Middle frontal gyrus (tissue), 1 donor: ENCODE measurements around the gene OBSCN.

ENCODE experiments used
- DNase-seq: peaks from one replicate; pipeline ENCODE4 v3.0.0-alpha.2; 2015; ENCODE audit warnings: low spot score; ENCODE audit errors: extremely low spot score

The OBSCN gene

DNA sequence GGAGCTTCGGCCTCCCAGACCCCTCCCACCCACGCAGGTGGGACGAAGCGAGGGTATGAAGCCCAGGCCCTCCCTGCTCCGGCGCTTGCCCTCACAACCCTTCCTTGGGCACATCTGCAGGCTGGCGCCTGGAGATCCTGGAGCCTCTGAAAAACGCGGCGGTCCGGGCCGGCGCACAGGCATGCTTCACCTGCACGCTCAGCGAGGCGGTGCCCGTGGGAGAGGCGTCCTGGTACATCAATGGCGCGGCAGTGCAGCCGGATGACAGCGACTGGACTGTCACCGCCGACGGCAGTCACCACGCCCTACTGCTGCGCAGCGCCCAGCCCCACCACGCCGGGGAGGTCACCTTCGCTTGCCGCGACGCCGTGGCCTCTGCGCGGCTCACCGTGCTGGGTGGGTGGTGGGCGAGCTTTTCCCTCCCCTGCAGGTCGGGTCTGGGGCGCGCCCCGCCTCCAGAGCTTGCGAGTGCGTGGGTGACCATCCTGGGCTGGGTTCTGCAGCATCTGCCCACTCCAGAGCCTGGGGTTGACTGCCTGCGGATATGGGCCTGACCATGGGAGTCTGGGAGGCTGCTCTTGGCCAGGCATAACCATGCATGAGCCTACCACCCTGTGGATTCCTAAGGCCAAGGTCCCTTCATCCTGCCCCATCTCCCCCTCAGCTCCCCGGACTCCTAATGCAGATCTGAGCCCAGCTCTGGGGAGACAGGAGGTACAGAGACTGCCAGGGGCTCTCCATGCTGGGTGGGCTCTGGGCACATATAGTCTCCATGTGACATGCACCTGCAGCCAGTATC lies 108.9 kb downstream of the OBSCN start:
- no peak for DNase-seq

DNA sequence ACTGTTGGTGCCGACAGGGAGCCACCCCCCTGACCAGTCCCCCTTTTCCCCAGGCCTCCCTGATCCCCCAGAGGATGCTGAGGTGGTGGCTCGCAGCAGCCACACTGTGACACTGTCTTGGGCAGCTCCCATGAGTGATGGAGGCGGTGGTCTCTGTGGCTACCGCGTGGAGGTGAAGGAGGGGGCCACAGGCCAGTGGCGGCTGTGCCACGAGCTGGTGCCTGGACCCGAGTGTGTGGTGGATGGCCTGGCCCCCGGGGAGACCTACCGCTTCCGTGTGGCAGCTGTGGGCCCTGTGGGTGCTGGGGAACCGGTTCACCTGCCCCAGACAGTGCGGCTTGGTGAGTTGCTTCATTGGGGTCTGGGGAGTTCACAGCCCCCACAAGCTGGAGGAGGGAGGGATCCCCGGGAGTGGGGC lies 109.6 kb downstream of the OBSCN start:
- no peak for DNase-seq

- no peak for DNase-seq
Measured at GRCh38 chr1:228317891-228318810, 110.3 kb downstream of the OBSCN start.

GRCh38 chr1:228318823-228319241 lies 111.0 kb downstream of the OBSCN start:
- no peak for DNase-seq

DNA sequence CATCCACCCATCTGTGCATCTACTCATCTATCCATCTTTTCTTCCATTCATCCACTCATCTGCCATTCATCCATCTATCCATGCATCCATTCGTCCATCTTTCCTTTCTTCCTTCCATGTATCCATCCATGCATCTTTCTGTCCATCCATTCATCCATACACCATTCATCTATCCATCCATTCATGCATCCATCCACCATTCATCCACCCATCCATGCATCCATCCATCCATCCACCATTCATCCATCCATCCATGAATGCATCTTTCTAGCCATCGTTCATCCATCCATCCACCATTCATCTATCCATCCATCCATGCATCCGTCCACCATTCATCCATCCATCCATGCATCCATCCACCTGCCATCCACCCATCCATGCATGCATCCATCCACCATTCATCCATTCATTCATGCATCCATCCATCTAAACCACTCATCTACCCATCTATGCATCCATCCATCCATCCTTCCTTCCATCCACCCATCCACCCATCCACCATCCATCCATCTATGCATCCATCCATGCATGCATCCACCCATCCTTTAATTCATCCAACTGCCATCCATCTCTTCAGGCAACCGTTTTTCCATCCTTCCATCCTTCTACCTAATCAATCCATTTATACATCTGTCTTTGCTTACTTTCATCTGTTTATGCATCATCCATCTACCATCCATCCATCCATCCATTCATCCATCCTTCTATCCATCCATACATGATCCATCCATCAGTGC lies 111.7 kb downstream of the OBSCN start:
- DNase-seq = no peak

- DNase-seq = no peak
Measured at GRCh38 chr1:228320394-228320793, 112.5 kb downstream of the OBSCN start.

- no peak for DNase-seq
Measured at GRCh38 chr1:228321435-228321834, 113.6 kb downstream of the OBSCN start.

DNA sequence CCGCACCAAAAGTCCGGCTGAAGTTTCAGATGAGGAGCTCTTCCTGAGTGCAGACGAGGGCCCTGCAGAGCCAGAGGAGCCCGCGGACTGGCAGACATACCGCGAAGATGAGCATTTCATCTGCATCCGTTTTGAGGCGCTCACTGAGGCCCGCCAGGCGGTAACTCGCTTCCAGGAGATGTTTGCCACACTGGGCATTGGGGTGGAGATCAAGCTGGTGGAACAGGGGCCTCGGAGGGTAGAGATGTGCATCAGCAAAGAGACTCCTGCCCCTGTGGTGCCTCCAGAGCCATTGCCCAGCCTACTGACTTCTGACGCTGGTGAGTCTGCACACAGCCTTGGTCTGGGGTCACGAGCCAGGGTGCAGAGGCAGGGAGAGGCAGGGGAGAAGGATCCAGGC lies 114.1 kb downstream of the OBSCN start:
- no peak for DNase-seq

DNA sequence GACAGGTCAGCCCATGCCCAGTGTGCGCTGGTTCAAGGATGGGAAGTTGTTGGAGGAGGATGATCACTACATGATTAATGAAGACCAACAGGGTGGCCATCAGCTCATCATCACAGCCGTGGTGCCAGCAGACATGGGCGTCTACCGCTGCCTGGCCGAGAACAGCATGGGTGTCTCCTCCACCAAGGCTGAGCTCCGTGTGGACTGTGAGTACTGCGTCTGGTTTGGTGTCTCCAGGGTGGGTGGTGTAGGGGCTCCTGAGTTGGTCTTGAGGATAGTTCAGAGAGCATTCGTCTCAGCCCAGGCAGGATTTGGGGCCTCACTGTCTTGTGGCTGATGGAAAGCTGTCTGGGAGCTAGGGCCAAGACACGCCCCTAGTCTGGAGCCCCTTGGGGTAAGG lies 115.6 kb downstream of the OBSCN start:
- DNase-seq = no peak

- no peak for DNase-seq
Measured at GRCh38 chr1:228325267-228325666, 117.4 kb downstream of the OBSCN start.

- no peak for DNase-seq
Measured at GRCh38 chr1:228329887-228330286, 122.0 kb downstream of the OBSCN start.

DNA sequence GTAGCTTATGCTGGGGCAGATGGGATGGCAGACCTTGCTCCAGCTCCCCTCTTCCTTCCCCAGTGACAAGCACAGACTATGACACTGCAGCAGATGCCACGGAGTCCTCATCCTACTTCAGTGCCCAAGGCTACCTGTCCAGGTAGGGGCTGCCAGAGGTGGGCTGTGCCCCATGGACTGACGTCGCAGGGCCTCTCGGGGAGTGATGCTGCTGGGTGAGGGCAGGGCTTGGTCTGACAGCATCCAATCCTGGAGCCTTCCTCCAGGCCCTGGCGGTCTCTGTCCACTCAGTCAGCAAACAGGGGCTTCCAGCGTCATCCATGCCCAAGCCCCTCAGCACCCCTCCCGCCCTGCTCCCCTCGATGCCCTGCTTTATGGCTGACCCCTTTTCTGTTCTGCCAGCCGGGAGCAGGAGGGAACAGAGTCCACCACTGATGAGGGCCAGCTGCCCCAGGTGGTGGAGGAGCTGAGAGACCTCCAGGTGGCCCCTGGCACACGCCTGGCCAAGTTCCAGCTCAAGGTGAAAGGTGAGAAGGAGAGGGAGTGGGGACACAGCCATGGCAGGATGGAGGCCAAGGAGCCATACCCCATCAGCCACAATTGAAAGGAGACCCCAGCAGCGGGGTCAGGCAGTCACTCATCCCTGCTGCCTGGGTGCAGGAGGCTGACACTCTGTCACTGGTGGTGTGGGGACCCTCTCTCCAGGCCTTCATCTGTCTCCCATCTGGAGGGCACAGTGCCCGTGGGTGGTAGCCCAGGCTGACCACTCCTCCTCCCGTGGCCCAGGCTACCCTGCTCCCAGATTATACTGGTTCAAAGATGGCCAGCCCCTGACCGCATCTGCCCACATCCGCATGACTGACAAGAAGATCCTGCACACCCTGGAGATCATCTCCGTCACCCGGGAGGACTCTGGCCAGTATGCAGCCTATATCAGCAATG lies 125.2 kb downstream of the OBSCN start:
- no peak for DNase-seq

DNA sequence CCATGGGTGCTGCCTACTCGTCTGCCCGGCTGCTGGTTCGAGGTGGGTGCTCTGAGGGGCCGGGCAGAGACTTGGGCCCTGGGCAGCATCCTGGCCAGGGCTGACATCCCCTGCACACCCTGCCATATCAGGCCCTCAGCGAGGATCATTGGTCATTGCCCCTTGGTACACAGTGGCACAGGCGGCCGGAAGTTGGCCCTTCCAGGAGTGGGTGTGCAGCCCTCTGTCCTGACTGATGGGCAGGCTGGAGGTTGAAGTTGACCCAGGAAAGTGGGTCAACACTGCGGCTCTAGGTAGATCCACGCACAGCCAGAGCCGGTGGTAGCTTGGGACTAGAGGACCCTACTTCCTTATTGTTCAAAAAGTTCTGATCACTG lies 125.9 kb downstream of the OBSCN start:
- no peak for DNase-seq

DNA sequence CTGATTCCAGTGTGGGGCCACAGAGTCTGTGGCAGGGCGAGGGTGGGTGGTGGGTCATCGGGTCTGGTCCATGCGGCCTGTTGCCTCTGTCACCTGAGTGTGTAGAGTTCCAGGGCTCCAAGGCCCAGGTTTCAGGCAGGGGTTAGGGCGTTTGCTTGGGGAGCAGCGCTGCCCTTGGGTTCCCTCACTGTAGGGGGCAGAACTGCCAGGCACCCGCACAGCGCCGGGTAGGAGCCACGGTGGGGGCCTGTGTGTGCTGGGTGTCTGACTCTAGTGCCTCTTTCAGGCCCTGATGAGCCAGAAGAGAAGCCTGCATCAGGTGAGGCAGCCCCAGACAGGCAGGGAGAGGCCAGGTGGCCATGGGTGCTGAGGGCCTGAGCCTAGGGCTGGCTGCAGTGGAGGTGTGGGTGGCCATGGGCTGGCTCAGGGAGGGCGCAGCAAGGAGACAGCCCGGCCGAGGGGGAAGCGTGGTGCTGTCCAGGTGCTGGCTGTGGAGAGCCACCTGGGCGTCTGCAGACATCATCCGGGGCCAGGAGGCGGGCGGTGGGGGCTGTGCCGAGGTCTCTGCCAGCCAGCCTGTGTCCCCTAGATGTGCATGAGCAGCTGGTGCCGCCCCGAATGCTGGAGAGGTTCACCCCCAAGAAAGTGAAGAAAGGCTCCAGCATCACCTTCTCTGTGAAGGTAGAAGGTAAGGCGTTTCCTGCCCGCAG lies 126.5 kb downstream of the OBSCN start:
- DNase-seq = no peak

- DNase-seq = no peak
Measured at GRCh38 chr1:228334954-228335353, 127.1 kb downstream of the OBSCN start.

- no peak for DNase-seq
Measured at GRCh38 chr1:228335406-228336307, 127.8 kb downstream of the OBSCN start.

DNA sequence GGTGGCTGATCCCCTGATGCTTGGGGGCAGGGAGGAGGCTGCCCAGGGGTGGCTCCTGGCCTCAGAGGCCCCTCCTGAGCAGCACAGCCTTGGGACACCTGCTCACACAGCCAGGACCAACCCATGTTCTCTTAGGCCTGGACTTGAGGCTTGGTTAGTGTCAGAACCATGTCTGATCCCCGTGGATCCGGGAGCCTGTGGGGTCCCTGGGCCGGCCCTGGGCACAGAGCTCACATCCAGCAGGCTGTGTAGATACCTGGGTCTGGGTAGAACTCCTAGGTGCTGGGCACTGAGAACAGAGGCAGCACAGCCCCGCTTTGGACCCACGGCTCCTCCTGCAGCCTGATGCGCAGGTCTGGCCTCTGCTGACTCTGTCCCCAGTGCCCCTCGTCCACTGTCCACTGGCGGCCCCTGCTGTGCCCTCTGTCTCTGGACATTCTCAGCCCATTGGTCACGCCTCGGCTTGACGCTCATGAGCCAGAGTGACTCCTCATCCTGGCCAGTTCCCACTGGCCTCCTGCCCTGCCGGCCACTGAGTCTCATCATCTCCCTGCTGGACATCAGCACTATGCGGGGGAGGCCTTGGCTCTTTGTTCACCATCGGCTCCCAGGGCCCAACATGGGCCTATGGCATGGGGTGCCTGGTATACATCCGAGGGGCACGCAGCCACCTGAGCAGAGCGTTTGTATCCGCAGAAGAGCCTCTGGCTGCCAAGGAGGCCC lies 128.6 kb downstream of the OBSCN start:
- DNase-seq = no peak

GRCh38 chr1:228337031-228337564 lies 129.3 kb downstream of the OBSCN start:
- DNase-seq = no peak
